ENCODE results near the gene JMJD8. TPM values are rescaled to one million over a fixed set of nuclear protein-coding genes. Genes with fewer than 3 reads are reported as not detected.
A peak's percentile ranks its signal among the peaks of the same experiment; 100 is the strongest.

Gene JMJD8
- total and polyA plus RNA-seq, 7 experiments from 2014 or later = 26.8 to 62.1 (median 43.2) TPM

DNA sequence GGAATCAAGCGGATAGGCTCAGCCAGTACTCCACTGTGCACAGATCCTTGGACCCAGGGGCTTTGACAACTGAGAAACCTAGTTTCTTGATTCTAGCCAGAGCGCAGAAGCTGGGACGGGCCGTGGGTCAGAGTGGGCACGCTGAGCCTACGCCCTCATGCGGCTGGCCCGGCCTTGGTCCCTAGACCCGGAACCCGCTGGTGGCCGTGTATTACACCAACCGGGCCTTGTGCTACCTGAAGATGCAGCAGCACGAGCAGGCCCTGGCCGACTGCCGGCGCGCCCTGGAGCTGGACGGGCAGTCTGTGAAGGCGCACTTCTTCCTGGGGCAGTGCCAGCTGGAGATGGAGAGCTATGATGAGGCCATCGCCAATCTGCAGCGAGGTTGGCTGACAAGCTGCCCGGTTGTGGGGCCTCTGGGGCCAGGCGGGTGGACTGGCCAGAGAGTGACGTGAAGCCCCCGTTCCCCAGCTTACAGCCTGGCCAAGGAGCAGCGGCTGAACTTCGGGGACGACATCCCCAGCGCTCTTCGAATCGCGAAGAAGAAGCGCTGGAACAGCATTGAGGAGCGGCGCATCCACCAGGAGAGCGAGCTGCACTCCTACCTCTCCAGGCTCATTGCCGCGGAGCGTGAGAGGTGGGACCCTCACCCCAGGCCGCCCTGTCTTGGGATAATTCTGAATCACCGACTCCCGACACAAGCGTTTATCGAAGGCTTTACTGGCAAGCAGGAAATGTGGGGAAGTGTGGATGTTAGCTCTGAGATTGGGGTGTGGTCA lies 3.0 kb downstream of the JMJD8 start:
- ATAC-seq (no peak), DNase-seq (no peak)
- intact Hi-C loops (cut with micrococcal nuclease) = loop anchor here (1.0 to 5.0 kb wide), 6 partner anchors 9 to 1284 kb away; partner anchors contain the start of genes FAM234A (in 1 of the 2), LMF1 (in 1 of the 2), RPS2 (in 1 of the 2) and UQCC4 (in 1 of the 2)
- peak overlapping the region; percentile 64 to 84 (median 74) for H3K4me3 Mint-ChIP-seq
- ChIA-PET CTCF (no interaction called here), POLR2A (interaction anchor here (0.9 to 3.8 kb wide), 11 partner anchors 8 to 112 kb away, joined by 3 to 34 read pairs (median 4); partner anchors contain the start of genes MCRIP2, METRN, RHOT2 and WDR24)
- Histone ChIP-seq H3K27ac (ENCODE audit: low read depth, low read length) (peak overlapping the region; percentile 79), H3K36me3 (ENCODE audit: control insufficient read depth in 2 of 3, insufficient read depth in 3 of 3, low read length in 3 of 3) (peaks cover 0 to 30% (median 12%) of the 10 kb centered on the region in 3 experiments), H3K9me3 (ENCODE audit: control insufficient read depth in 2 of 3, low read length in 3 of 3) (no peaks in the 10 kb centered on the region), H3K4me3 (ENCODE audit: low read length) (peak overlapping the region; percentile 71), H3K4me1 (ENCODE audit: control insufficient read depth in 2 of 2, insufficient read depth in 2 of 2, low read length in 2 of 2) (peaks cover 9 to 27% of the 10 kb centered on the region in 2 donors), H3K27me3 (ENCODE audit: control insufficient read depth in 2 of 2, insufficient read depth in 2 of 2, low read length in 2 of 2) (no peaks in the 10 kb centered on the region)
- H3K4me1 Mint-ChIP-seq = peaks cover 10 to 33% (median 18%) of the 10 kb centered on the region in 7 donors
- H3K27me3 Mint-ChIP-seq = no peaks in the 10 kb centered on the region
- peak overlapping the region in 5 of 9 donors; percentile 51 to 81 (median 66) for H3K27ac Mint-ChIP-seq
- H3K36me3 Mint-ChIP-seq = peaks cover 0 to 9% (median 0%) of the 10 kb centered on the region in 5 donors
- no peaks in the 10 kb centered on the region for H3K9me3 Mint-ChIP-seq

DNA sequence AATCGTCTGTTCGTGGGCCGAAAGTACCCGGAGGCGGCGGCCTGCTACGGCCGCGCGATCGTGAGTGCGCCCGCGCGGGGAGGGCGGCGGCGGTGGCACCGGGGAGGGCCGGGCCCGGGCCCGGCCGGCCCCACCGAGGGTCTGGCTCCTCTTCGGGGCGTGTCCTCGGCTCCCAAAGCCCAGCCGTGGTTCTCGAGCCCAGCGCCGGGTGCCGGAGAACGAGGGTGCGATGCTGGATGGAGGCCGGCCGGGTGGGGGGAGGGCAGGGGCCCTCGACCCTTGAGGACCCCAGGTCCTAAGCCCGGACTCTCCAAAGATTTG lies 3.5 kb downstream of the JMJD8 start:
- no peaks in the 10 kb centered on the region for H3K27me3 Mint-ChIP-seq
- no peak for DNase-seq
- H3K27me3 ChIP-seq (ENCODE audit: control insufficient read depth in 2 of 2, insufficient read depth in 2 of 2, low read length in 2 of 2) = no peaks in the 10 kb centered on the region
- H3K27ac ChIP-seq (ENCODE audit: low read depth, low read length) = peak overlapping the region; percentile 79
- ChIA-PET CTCF (no interaction called here), POLR2A (interaction anchor here (0.8 to 3.8 kb wide), 10 partner anchors 9 to 112 kb away, joined by 3 to 34 read pairs (median 5); partner anchors contain the start of genes METTL26, RHOT2 and WDR24)
- H3K36me3 ChIP-seq (ENCODE audit: control insufficient read depth in 2 of 3, insufficient read depth in 3 of 3, low read length in 3 of 3) = peaks cover 0 to 24% (median 12%) of the 10 kb centered on the region in 3 experiments
- no peaks in the 10 kb centered on the region for H3K9me3 Mint-ChIP-seq
- H3K4me3 ChIP-seq (ENCODE audit: low read length) = peak overlapping the region; percentile 71
- peaks cover 0 to 9% (median 0%) of the 10 kb centered on the region in 5 donors for H3K36me3 Mint-ChIP-seq
- H3K9me3 ChIP-seq (ENCODE audit: control insufficient read depth in 2 of 3, low read length in 3 of 3) = no peaks in the 10 kb centered on the region
- intact Hi-C loops (cut with micrococcal nuclease) = loop anchor here (1.0 to 5.0 kb wide), 6 partner anchors 10 to 1284 kb away; partner anchors contain the start of genes FAM234A (in 1 of the 2), LMF1 (in 1 of the 2), RPS2 (in 1 of the 2) and UQCC4 (in 1 of the 2)
- H3K4me3 Mint-ChIP-seq = peak overlapping the region; percentile 64 to 86 (median 80)
- H3K4me1 ChIP-seq (ENCODE audit: control insufficient read depth in 2 of 2, insufficient read depth in 2 of 2, low read length in 2 of 2) = peaks cover 9 to 25% of the 10 kb centered on the region in 2 donors
- H3K27ac Mint-ChIP-seq = peak overlapping the region in 4 of 9 donors; percentile 16 to 81 (median 40)
- peaks cover 10 to 33% (median 18%) of the 10 kb centered on the region in 7 donors for H3K4me1 Mint-ChIP-seq
- ATAC-seq = no peak

DNA sequence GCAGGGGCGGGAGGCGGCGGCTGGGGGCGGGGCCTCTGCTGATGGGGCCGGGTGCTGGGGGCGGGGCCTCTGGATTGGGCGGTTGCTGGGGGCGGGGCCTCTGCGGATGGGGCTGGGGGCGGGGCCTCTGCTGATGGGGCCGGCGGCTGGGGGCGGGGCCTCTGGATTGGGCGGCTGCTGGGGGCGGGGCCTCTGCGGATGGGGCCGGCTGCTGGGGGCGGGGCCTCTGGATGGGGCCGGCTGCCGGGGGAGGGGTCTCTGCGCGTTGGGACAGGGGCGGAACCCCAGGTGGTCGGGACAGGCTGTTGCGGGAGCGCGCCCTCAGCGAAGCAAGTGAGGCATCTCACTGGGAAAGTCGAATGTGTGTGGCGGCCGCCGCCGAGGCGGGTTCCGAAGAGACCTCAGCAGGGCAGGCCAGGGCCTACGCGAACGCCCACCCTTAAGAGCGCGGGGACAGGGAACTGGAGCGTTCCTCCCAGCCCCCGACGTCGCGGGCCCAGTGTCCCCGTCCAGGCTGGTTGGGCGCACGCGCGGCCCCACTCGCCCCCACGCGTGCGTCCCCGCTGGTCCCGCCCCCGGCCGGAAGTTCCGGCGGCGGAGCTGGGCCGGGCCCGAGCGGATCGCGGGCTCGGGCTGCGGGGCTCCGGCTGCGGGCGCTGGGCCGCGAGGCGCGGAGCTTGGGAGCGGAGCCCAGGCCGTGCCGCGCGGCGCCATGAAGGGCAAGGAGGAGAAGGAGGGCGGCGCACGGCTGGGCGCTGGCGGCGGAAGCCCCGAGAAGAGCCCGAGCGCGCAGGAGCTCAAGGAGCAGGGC lies 4.1 kb downstream of the JMJD8 start, which contains the start of gene STUB1:
Gene STUB1 (plus strand): TSS at position 597 of the 811 bp plus-strand sequence. CDS start 116 bp downstream, at position 713.
- Histone ChIP-seq H3K4me3 (ENCODE audit: low read length) (peak within 1 kb of the TSS; percentile 71), H3K27me3 (ENCODE audit: control insufficient read depth in 2 of 2, insufficient read depth in 2 of 2, low read length in 2 of 2) (no peaks in the 10 kb centered on the region), H3K9me3 (ENCODE audit: control insufficient read depth in 2 of 3, low read length in 3 of 3) (no peaks in the 10 kb centered on the region), H3K27ac (ENCODE audit: low read depth, low read length) (peak within 1 kb of the TSS; percentile 79), H3K36me3 (ENCODE audit: control insufficient read depth in 2 of 3, insufficient read depth in 3 of 3, low read length in 3 of 3) (peaks cover 0 to 24% (median 12%) of the 10 kb centered on the region in 3 experiments), H3K4me1 (ENCODE audit: control insufficient read depth in 2 of 2, insufficient read depth in 2 of 2, low read length in 2 of 2) (peaks cover 7 to 19% of the 10 kb centered on the region in 2 donors)
- H3K27ac Mint-ChIP-seq = peak within 1 kb of the TSS in 7 of 9 donors; percentile 62 to 89 (median 83)
- ChIA-PET CTCF (no interaction called here), POLR2A (interaction anchor here (0.8 to 3.8 kb wide), 10 partner anchors 10 to 111 kb away, joined by 3 to 34 read pairs (median 5); partner anchors contain the start of genes METTL26, RHOT2 and WDR24)
- intact Hi-C loops (cut with micrococcal nuclease) = loop anchor here (1.0 to 5.0 kb wide), 11 partner anchors 10 to 1285 kb away; partner anchors contain the start of genes FAM234A (in 1 of the 2), LMF1 (in 1 of the 2), METTL26 (in 1 of the 2) and RHOT2 (in 1 of the 2)
- peaks cover 0 to 4% (median 0%) of the 10 kb centered on the region in 5 donors for H3K27me3 Mint-ChIP-seq
- H3K4me1 Mint-ChIP-seq = peaks cover 10 to 33% (median 22%) of the 10 kb centered on the region in 7 donors
- peaks cover 0 to 9% (median 0%) of the 10 kb centered on the region in 5 donors for H3K36me3 Mint-ChIP-seq
- H3K9me3 Mint-ChIP-seq = no peaks in the 10 kb centered on the region
- peak within 1 kb of the TSS; percentile 71 to 89 (median 84) for H3K4me3 Mint-ChIP-seq
- ATAC-seq (peak; percentile 81), DNase-seq (peak; percentile 72 to 96 (median 81))

DNA sequence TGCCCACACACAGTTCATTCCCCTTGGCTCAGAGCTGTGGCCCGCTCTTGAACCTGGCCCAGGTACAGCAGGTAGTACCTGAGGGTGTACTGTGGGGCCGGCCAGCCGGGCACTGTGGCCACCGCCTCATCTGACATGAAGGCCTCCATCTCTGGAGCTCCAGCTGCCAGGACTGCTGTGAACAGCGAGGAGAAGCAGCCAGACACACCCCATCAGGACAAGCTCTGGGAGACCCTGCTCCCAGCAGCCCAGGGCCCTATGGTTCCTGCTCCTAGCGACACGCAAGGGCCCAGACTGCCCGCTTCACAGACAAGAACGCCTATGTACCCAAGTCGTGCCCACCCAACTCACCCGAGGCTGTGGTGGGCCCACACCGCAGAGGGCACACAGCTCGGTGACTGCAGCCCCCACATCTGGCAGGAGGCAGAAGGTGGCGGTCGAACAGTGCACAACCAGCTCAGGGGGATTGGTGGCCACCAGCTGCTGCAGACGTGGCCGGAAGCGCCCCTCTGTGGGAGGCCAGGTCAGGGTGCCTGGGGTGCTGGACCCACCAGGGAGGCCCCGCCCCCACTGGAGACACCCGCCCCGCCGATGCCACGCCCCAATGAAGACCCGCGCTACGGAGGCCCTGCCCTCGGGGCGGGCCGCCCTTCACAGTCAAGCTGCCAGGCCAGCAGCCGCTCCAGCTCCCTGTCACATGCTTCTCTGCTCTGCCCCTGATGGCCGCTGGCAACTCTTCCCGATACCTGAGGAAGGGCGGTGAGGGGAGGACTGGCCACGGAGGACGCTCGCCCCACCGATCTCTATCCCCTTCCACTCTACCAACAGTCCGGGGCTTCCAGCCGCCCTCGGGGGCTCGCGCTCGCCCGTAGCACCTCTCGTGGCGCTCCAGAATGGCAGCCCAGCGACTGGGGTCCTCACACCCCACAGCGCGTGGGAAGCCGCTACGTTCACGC lies 5.0 kb downstream of the JMJD8 start:
- no peaks in the 10 kb centered on the region for H3K27me3 ChIP-seq (ENCODE audit: control insufficient read depth in 2 of 2, insufficient read depth in 2 of 2, low read length in 2 of 2)
- ATAC-seq (peak; percentile 6), DNase-seq (peak in 4 of 9 donors; percentile 41 to 65 (median 47))
- POLR2A ChIA-PET = interaction anchor here (0.7 to 2.1 kb wide), 5 partner anchors 11 to 36 kb away, joined by 3 to 11 read pairs (median 4); partner anchors contain the start of genes RHOT2, WDR24 and WDR90
- intact Hi-C loops (cut with micrococcal nuclease) = loop anchor here (1.0 to 2.0 kb wide), 5 partner anchors 11 to 43 kb away; partner anchors contain the start of genes METTL26 (in 1 of the 2), RHOT2 (in 1 of the 2) and WDR90 (in 1 of the 2)
- peaks cover 0 to 9% (median 0%) of the 10 kb centered on the region in 5 donors for H3K36me3 Mint-ChIP-seq
- H3K4me3 ChIP-seq (ENCODE audit: low read length) = peak overlapping the region; percentile 51
- H3K27ac ChIP-seq (ENCODE audit: low read depth, low read length) = peak overlapping the region; percentile 26
- peaks cover 10 to 33% (median 23%) of the 10 kb centered on the region in 7 donors for H3K4me1 Mint-ChIP-seq
- H3K9me3 ChIP-seq (ENCODE audit: control insufficient read depth in 2 of 3, low read length in 3 of 3) = no peaks in the 10 kb centered on the region
- no peaks in the 10 kb centered on the region for H3K9me3 Mint-ChIP-seq
- H3K36me3 ChIP-seq (ENCODE audit: control insufficient read depth in 2 of 3, insufficient read depth in 3 of 3, low read length in 3 of 3) = peaks cover 0 to 28% (median 12%) of the 10 kb centered on the region in 3 experiments
- peaks cover 0 to 7% (median 0%) of the 10 kb centered on the region in 5 donors for H3K27me3 Mint-ChIP-seq
- peaks cover 5 to 17% of the 10 kb centered on the region in 2 donors for H3K4me1 ChIP-seq (ENCODE audit: control insufficient read depth in 2 of 2, insufficient read depth in 2 of 2, low read length in 2 of 2)
- CTCF ChIA-PET = interaction anchor here (0.8 kb wide), 1 partner anchor 11 kb away, joined by 4 read pairs; the partner anchor contains the start of gene RHOT2
- H3K4me3 Mint-ChIP-seq = peak overlapping the region; percentile 71 to 89 (median 84)
- H3K27ac Mint-ChIP-seq = peak overlapping the region in 7 of 9 donors; percentile 56 to 93 (median 69)

DNA sequence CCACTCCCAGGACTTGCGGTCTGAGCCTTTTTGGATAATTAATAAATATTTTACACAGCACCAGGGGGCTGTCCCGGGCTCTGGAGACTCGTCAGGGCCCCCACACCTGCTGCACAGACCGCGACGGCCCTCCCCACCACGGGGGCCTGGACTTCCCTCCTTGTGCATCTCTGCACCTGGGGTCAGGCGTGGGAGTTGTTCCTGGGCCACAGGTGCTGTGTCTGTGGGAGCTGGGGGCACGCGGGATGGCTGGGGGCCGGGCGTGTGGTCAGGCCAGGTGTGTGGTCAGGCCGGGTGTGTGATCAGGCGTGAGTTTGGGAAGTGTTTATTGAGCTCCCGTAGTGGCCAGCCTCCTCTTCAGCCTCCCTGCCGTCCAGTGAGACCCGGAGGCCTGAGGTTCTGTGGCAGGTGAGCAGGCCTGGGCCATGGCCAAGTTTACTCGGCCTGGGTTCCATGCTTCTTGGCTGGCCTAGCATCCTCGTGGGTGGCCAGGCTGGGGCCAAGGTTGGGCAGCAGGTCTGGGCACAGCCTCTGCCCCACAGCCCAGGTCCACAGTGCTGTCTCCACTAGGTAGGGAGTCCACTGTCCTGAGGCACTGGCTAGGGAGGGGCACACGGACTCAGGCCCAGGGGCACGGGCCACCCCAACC lies 5.8 kb downstream of the JMJD8 start:
- H3K27me3 ChIP-seq (ENCODE audit: control insufficient read depth in 2 of 2, insufficient read depth in 2 of 2, low read length in 2 of 2) = no peaks in the 10 kb centered on the region
- H3K27ac ChIP-seq (ENCODE audit: low read depth, low read length) = no peak overlapping the region
- peaks cover 5 to 14% of the 10 kb centered on the region in 2 donors for H3K4me1 ChIP-seq (ENCODE audit: control insufficient read depth in 2 of 2, insufficient read depth in 2 of 2, low read length in 2 of 2)
- H3K4me3 ChIP-seq (ENCODE audit: low read length) = no peak overlapping the region
- no peak for DNase-seq
- H3K36me3 Mint-ChIP-seq = peaks cover 0 to 9% (median 0%) of the 10 kb centered on the region in 5 donors
- intact Hi-C loops (cut with micrococcal nuclease) = loop anchor here in 1 of 2 donors (2.0 kb wide), 1 partner anchor 18 kb away; no protein-coding TSS in a partner anchor
- peak overlapping the region in 3 of 10 donors; percentile 19 to 89 (median 84) for H3K4me3 Mint-ChIP-seq
- H3K27me3 Mint-ChIP-seq = peaks cover 0 to 7% (median 0%) of the 10 kb centered on the region in 5 donors
- H3K4me1 Mint-ChIP-seq = peaks cover 10 to 33% (median 23%) of the 10 kb centered on the region in 7 donors
- CTCF ChIA-PET = no interaction called here
- H3K9me3 Mint-ChIP-seq = no peaks in the 10 kb centered on the region
- no peaks in the 10 kb centered on the region for H3K9me3 ChIP-seq (ENCODE audit: control insufficient read depth in 2 of 3, low read length in 3 of 3)
- POLR2A ChIA-PET = interaction anchor here (0.7 to 2.1 kb wide), 4 partner anchors 10 to 29 kb away, joined by 3 to 11 read pairs (median 4); partner anchors contain the start of genes RHOT2, WDR24 and WDR90
- peaks cover 0 to 36% (median 9%) of the 10 kb centered on the region in 3 experiments for H3K36me3 ChIP-seq (ENCODE audit: control insufficient read depth in 2 of 3, insufficient read depth in 3 of 3, low read length in 3 of 3)
- no peak for ATAC-seq
- no peak overlapping the region for H3K27ac Mint-ChIP-seq

All from naive thymus-derived CD4-positive, alpha-beta T cell (primary cell).